Thymus (tissue), 11 donors: ENCODE results near the gene PITPNC1. TPM values are rescaled to one million over a fixed set of nuclear protein-coding genes. Genes with fewer than 3 reads are reported as not detected.
"Not testable (repeated sequence)": the region's sequence is repeated elsewhere in the genome, so short reads cannot be mapped to it uniquely, and the experiment has no call there.

Experiments used
- DNase-seq, 9 donors: peaks; one replicate each; pipeline ENCODE4 v3.0.0-alpha.2; 2013; ENCODE audit warnings: low spot score in 9 of 9, low read depth in 6 of 9, missing footprints in 1 of 9
- H3K27ac ChIP-seq, 2 donors: one replicate each; pipeline ENCODE4 v1.5.1; 2013; ENCODE audit warnings: control low read depth in 1 of 2, low read depth in 1 of 2, low read length in 1 of 2, mild to moderate bottlenecking in 1 of 2, moderate library complexity in 1 of 2
- H3K27me3 ChIP-seq, 2 donors: one replicate each; pipeline ENCODE4 v1.5.1; 2013; ENCODE audit warnings: low read length in 1 of 2; ENCODE audit not compliant: control insufficient read depth in 2 of 2, insufficient read depth in 1 of 2
- H3K36me3 ChIP-seq, 2 donors: one replicate each; pipeline ENCODE4 v1.5.1; 2013; ENCODE audit warnings: low read length in 1 of 2, mild to moderate bottlenecking in 1 of 2, moderate library complexity in 1 of 2; ENCODE audit not compliant: control insufficient read depth in 2 of 2, insufficient read depth in 2 of 2
- H3K4me1 ChIP-seq, 2 donors: one replicate each; pipeline ENCODE4 v1.5.1; 2013; ENCODE audit warnings: low read length in 2 of 2; ENCODE audit not compliant: control insufficient read depth in 2 of 2, insufficient read depth in 2 of 2
- H3K4me3 ChIP-seq, 2 donors: one replicate each; pipeline ENCODE4 v1.5.1; 2013; ENCODE audit warnings: low read length in 2 of 2, control low read depth in 1 of 2, mild to moderate bottlenecking in 1 of 2
- H3K9me3 ChIP-seq, 2 donors: one replicate each; pipeline ENCODE4 v1.5.1; 2013; ENCODE audit warnings: low read length in 1 of 2, mild to moderate bottlenecking in 1 of 2; ENCODE audit not compliant: control insufficient read depth in 2 of 2, insufficient read depth in 1 of 2
- WGBS: extraction: QIAGEN DNeasy Blood & Tissue Kit; methylation state at CpG from one replicate; pipeline ENCODE4 v1.1.7; 2013; 5-methylcytosine and 5-hydroxymethylcytosine counted together
- polyA plus RNA-seq: library from polyadenylated mRNA; stranded (reverse); fragments of 200-250 nt; gene quantifications from one replicate; pipeline ENCODE4 v1.2.3, GENCODE V29; 2013
- total RNA-seq: library from RNA; stranded (reverse); fragments of 120-200 nt; gene quantifications from one replicate; pipeline ENCODE4 v1.2.4, GENCODE V29; 2013
- donor health status: healthy.

The PITPNC1 gene
- total and polyA plus RNA-seq, 2 donors: 26.0 to 27.0 TPM

- WGBS: 91% methylated on average over 16 of the region's 16 CpGs
- Histone ChIP-seq H3K27me3 (no peaks in the 10 kb centered on the region), H3K36me3 (peaks cover 0 to 3% of the 10 kb centered on the region in 2 donors), H3K9me3 (peaks cover 0 to 2% of the 10 kb centered on the region in 2 donors), H3K27ac (peak overlapping the region in 1 of 2 donors; percentile 70), H3K4me3 (no peak overlapping the region), H3K4me1 (peaks cover 13 to 29% of the 10 kb centered on the region in 2 donors)
- no peak for DNase-seq
These were observed 24.8 kb downstream of the PITPNC1 start for GRCh38 chr17:67401598-67402504.

GRCh38 chr17:67403065-67403464 is 26.0 kb downstream of the PITPNC1 start:
- Histone ChIP-seq H3K36me3 (peaks cover 0 to 3% of the 10 kb centered on the region in 2 donors), H3K4me3 (no peak overlapping the region), H3K27ac (peak overlapping the region in 1 of 2 donors; percentile 77), H3K4me1 (peaks cover 13 to 29% of the 10 kb centered on the region in 2 donors), H3K9me3 (no peaks in the 10 kb centered on the region), H3K27me3 (no peaks in the 10 kb centered on the region)
- no peak for DNase-seq
- WGBS: 91% methylated on average over 2 of the region's 2 CpGs

- H3K4me1 ChIP-seq: peaks cover 13 to 29% of the 10 kb centered on the region in 2 donors
- no peak overlapping the region for H3K4me3 ChIP-seq
These were observed 26.4 kb downstream of the PITPNC1 start for GRCh38 chr17:67403483-67403882.

GRCh38 chr17:67408455-67408830 is 31.4 kb downstream of the PITPNC1 start:
- 96% methylated on average over 3 of the region's 3 CpGs for WGBS
- DNase-seq, H3K36me3 ChIP-seq, H3K27me3 ChIP-seq, H3K27ac ChIP-seq, H3K4me1 ChIP-seq, H3K4me3 ChIP-seq, H3K9me3 ChIP-seq: not testable (repeated sequence)

More at GRCh38 chr17:67403483-67403882, 26.4 kb downstream of the PITPNC1 start:
- H3K27ac ChIP-seq: no peak overlapping the region
- DNase-seq: no peak
- H3K9me3 ChIP-seq: no peaks in the 10 kb centered on the region
- H3K27me3 ChIP-seq: no peaks in the 10 kb centered on the region
- no peaks in the 10 kb centered on the region for H3K36me3 ChIP-seq
- 90% methylated on average over 6 of the region's 6 CpGs for WGBS

- H3K27ac ChIP-seq: no peak overlapping the region
- no peaks in the 10 kb centered on the region for H3K4me1 ChIP-seq
- no peaks in the 10 kb centered on the region for H3K36me3 ChIP-seq
- DNase-seq: no peak
- 95% methylated on average over 4 of the region's 4 CpGs for WGBS
- H3K4me3 ChIP-seq: no peak overlapping the region
- H3K9me3 ChIP-seq: no peaks in the 10 kb centered on the region
- no peaks in the 10 kb centered on the region for H3K27me3 ChIP-seq
These were observed 34.3 kb downstream of the PITPNC1 start for GRCh38 chr17:67411397-67411796.

GRCh38 chr17:67412032-67412431 is 35.0 kb downstream of the PITPNC1 start:
- DNase-seq: no peak
- Histone ChIP-seq H3K4me3 (no peak overlapping the region), H3K4me1 (no peaks in the 10 kb centered on the region), H3K27me3 (no peaks in the 10 kb centered on the region), H3K27ac (no peak overlapping the region), H3K9me3 (no peaks in the 10 kb centered on the region), H3K36me3 (no peaks in the 10 kb centered on the region)
- WGBS: 93% methylated on average over 4 of the region's 4 CpGs

GRCh38 chr17:67412941-67413340 is 35.9 kb downstream of the PITPNC1 start:
- 90% methylated on average over 2 of the region's 2 CpGs for WGBS
- no peaks in the 10 kb centered on the region for H3K27me3 ChIP-seq
- DNase-seq: no peak
- no peak overlapping the region for H3K4me3 ChIP-seq
- H3K36me3 ChIP-seq: no peaks in the 10 kb centered on the region
- no peak overlapping the region for H3K27ac ChIP-seq
- no peaks in the 10 kb centered on the region for H3K4me1 ChIP-seq
- no peaks in the 10 kb centered on the region for H3K9me3 ChIP-seq

GRCh38 chr17:67413388-67413787 is 36.3 kb downstream of the PITPNC1 start:
- WGBS: 97% methylated on average over 5 of the region's 5 CpGs
- no peaks in the 10 kb centered on the region for H3K27me3 ChIP-seq
- no peak for DNase-seq
- no peaks in the 10 kb centered on the region for H3K4me1 ChIP-seq
- H3K4me3 ChIP-seq: no peak overlapping the region
- no peaks in the 10 kb centered on the region for H3K9me3 ChIP-seq
- no peaks in the 10 kb centered on the region for H3K36me3 ChIP-seq
- no peak overlapping the region for H3K27ac ChIP-seq

GRCh38 chr17:67414130-67414529 is 37.0 kb downstream of the PITPNC1 start:
- Histone ChIP-seq H3K27me3 (no peaks in the 10 kb centered on the region), H3K36me3 (no peaks in the 10 kb centered on the region), H3K9me3 (no peaks in the 10 kb centered on the region), H3K4me1 (no peaks in the 10 kb centered on the region), H3K4me3 (no peak overlapping the region), H3K27ac (no peak overlapping the region)
- 100% methylated on average over 1 of the region's 1 CpG for WGBS
- no peak for DNase-seq
